Activated CD4-positive, alpha-beta memory T cell treated with anti-CD3 and anti-CD28 coated beads, Interleukin-2, amount 10 ng/mL, durations not matched to agents 7 days and 5 days (primary cell): ENCODE results near the gene CHML. TPM values are rescaled to one million over a fixed set of nuclear protein-coding genes. Genes with fewer than 3 reads are reported as not detected.
A peak's percentile ranks its signal among the peaks of the same experiment; 100 is the strongest.

Experiments
- CTCF ChIA-PET: fragments of 350-600 bp; sonication (Branson Sonifier 250); formaldehyde crosslinking; loops from one replicate; lab custom pipeline; 2021; ENCODE audit warnings: antibody characterized with exemption, inconsistent platforms; lab: Charles Lee
- POLR2A ChIA-PET: fragments of 350-600 bp; sonication (Branson Sonifier 250); formaldehyde crosslinking; loops from one replicate; lab custom pipeline; 2021; ENCODE audit warnings: antibody characterized with exemption; lab: Charles Lee
- DNase-seq: peaks from one replicate; pipeline ENCODE4 v3.0.0-alpha.2; 2020
- H3K27ac Mint-ChIP-seq: one replicate; pipeline ENCODE4 v1.8.0; 2021; ENCODE audit warnings: mild to moderate bottlenecking, mixed read lengths
- H3K27me3 Mint-ChIP-seq: one replicate; pipeline ENCODE4 v1.8.0; 2021; ENCODE audit warnings: mixed read lengths
- H3K36me3 Mint-ChIP-seq: one replicate; pipeline ENCODE4 v1.8.0; 2021; ENCODE audit warnings: low read depth, mixed read lengths
- H3K4me1 Mint-ChIP-seq: one replicate; pipeline ENCODE4 v1.8.0; 2021; ENCODE audit warnings: mixed read lengths
- H3K4me3 Mint-ChIP-seq: one replicate; pipeline ENCODE4 v1.8.0; 2021; ENCODE audit warnings: mild to moderate bottlenecking, mixed read lengths
- H3K9me3 Mint-ChIP-seq: one replicate; pipeline ENCODE4 v1.8.0; 2021; ENCODE audit warnings: mixed read lengths
- total RNA-seq, 2 experiments: library from RNA; stranded (reverse); gene quantifications; one replicate each; pipeline ENCODE4 v1.2.3, GENCODE V29; 2021

Gene CHML
- total RNA-seq, 2 experiments from 2014 or later: 8.9 to 9.9 TPM

DNA sequence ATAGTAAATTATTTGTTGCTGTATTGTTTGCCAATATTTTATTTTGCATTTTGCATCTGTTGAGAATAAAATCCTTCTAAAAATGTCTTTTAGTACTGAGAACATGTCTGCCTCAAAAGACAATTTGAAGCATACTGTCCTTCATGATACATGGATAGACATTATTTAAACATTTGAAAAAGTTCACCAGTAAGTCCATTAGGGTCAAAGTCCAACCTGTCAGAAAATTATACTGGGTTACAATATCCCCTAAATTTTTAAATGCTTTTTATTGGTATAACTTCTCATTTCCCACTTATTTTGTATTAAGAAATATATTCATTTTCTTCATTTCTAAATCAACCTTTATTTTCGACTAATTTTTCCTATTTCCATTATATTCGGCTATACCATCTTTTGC lies 9.3 kb downstream of the CHML start:
- Mint-ChIP-seq H3K4me1 (peaks cover 11% of the 10 kb centered on the region), H3K27ac (no peak overlapping the region), H3K27me3 (no peaks in the 10 kb centered on the region), H3K9me3 (no peaks in the 10 kb centered on the region), H3K4me3 (no peak overlapping the region), H3K36me3 (peaks cover 22% of the 10 kb centered on the region)
- ChIA-PET POLR2A (no interaction called here), CTCF (no interaction called here)
- DNase-seq: no peak

DNA sequence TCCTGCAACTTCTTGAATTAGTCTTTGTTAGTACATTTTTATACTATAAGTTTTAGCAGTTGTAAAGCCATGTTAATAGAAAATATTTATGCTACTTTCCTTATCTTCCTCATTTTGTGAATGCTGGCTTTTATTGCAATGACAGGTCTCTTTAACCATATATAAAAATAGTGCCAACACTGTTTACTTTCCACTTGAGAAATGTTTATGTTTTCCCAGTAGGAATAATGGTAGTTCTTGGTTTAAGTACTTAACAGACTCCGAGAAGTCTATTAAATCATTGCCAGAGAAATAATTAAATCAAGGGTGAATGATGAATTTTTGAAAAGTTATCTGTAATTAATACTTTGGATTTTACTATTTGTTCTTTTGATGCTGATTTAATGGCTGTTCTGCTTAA lies 9.7 kb downstream of the CHML start:
- CTCF ChIA-PET: interaction anchor here (2.1 kb wide), 1 partner anchor 19 kb away, joined by 12 read pairs; no protein-coding TSS in a partner anchor
- Mint-ChIP-seq H3K4me3 (no peak overlapping the region), H3K4me1 (peaks cover 11% of the 10 kb centered on the region), H3K27me3 (no peaks in the 10 kb centered on the region), H3K9me3 (no peaks in the 10 kb centered on the region), H3K36me3 (peaks cover 20% of the 10 kb centered on the region), H3K27ac (no peak overlapping the region)
- no peak for DNase-seq
- POLR2A ChIA-PET: interaction anchor here (1.2 kb wide), 1 partner anchor 9 kb away, joined by 4 read pairs; no protein-coding TSS in a partner anchor

- no peak for DNase-seq
- POLR2A ChIA-PET: interaction anchor here (1.2 kb wide), 1 partner anchor 9 kb away, joined by 4 read pairs; no protein-coding TSS in a partner anchor
- no peak overlapping the region for H3K27ac Mint-ChIP-seq
- H3K27me3 Mint-ChIP-seq: no peaks in the 10 kb centered on the region
- H3K4me1 Mint-ChIP-seq: peaks cover 11% of the 10 kb centered on the region
- no peak overlapping the region for H3K4me3 Mint-ChIP-seq
- peaks cover 15% of the 10 kb centered on the region for H3K36me3 Mint-ChIP-seq
- CTCF ChIA-PET: interaction anchor here (1.1 to 2.1 kb wide), 2 partner anchors 11 to 19 kb away, joined by 4 to 12 read pairs; no protein-coding TSS in a partner anchor
- no peaks in the 10 kb centered on the region for H3K9me3 Mint-ChIP-seq
Observed at GRCh38 chr1:241630005-241630404, 10.2 kb downstream of the CHML start.

DNA sequence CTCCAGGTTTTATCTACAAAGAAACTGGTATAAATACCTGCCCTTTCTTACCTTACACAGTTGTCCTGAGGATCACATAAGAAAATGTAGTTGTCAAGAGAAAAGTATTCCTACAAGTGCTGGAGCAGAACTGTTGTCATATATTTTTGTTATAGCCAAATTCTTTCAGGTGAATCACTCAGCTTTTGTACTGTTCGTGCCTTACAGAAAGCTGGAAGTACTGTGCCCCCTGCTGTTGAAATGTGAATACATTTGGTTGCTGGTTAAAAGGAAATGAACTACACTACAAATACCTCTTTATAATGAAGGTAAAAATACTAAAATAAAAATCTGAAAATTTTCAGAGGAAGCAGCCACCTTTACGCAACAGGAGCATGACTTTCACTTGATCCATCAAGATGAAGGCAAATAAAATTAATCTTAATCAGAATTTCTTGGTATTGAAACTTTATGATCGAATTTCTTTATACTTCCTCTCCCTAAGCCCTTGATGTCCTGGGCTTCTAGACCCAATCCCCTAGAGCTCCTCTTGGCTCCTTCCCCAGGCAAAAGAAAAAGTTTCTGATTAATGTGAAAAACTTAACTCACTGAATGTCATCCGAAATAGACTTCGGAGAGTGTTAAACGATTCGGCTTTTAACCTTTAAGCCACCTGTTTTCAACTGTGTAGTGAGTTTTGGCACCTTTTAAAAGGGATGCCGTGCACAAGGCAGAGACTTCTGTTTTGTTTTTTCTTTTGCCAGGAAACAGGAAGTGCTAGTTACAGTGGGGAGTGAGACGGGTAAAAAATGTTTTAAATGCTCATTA lies 12.5 kb downstream of the CHML start:
- ChIA-PET CTCF (interaction anchor here (0.6 to 4.1 kb wide), 11 partner anchors 10 to 938 kb away, joined by 3 to 49 read pairs (median 4); partner anchors contain the start of genes CHML, KMO and OPN3), POLR2A (interaction anchor here (1.3 kb wide), 1 partner anchor 17 kb away, joined by 3 read pairs; no protein-coding TSS in a partner anchor)
- peak overlapping the region; percentile 9 for H3K4me3 Mint-ChIP-seq
- H3K36me3 Mint-ChIP-seq: peaks cover 7% of the 10 kb centered on the region
- H3K27ac Mint-ChIP-seq: peak overlapping the region; percentile 57
- peaks cover 11% of the 10 kb centered on the region for H3K4me1 Mint-ChIP-seq
- peak; percentile 39 for DNase-seq
- no peaks in the 10 kb centered on the region for H3K27me3 Mint-ChIP-seq
- H3K9me3 Mint-ChIP-seq: no peaks in the 10 kb centered on the region

GRCh38 chr1:241624935-241625334 lies 15.2 kb downstream of the CHML start:
- no peak for DNase-seq
- CTCF ChIA-PET: interaction anchor here (4.1 kb wide), 1 partner anchor 13 kb away, joined by 49 read pairs; no protein-coding TSS in a partner anchor
- Mint-ChIP-seq H3K9me3 (no peaks in the 10 kb centered on the region), H3K4me1 (peaks cover 11% of the 10 kb centered on the region), H3K4me3 (no peak overlapping the region), H3K36me3 (no peaks in the 10 kb centered on the region), H3K27ac (no peak overlapping the region), H3K27me3 (no peaks in the 10 kb centered on the region)
- POLR2A ChIA-PET: no interaction called here

DNA sequence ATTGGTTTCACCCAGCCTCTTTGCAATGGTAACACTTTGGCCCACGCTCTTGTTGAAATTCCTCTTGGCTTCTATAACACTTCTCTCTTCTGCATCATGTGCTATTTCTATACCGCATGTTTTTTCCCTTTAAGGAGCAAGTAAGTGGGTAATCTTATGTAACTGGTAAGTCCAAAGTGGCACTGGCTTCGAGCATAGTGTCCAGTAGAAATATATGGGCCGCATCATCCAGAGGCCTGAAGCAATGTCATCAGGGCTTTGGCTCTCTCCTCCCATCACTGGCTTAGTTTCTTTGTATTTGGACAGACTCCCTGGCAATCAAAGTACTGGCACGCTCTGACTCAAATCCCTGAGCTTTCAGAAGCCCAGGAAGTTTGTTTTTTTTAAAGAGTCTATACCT lies 17.5 kb downstream of the CHML start:
- H3K27ac Mint-ChIP-seq: no peak overlapping the region
- H3K4me1 Mint-ChIP-seq: peaks cover 3% of the 10 kb centered on the region
- H3K4me3 Mint-ChIP-seq: no peak overlapping the region
- ChIA-PET CTCF (interaction anchor here (1.3 to 1.9 kb wide), 2 partner anchors 10 to 11 kb away, joined by 3 to 9 read pairs; no protein-coding TSS in a partner anchor), POLR2A (no interaction called here)
- H3K36me3 Mint-ChIP-seq: no peaks in the 10 kb centered on the region
- DNase-seq: no peak
- no peaks in the 10 kb centered on the region for H3K9me3 Mint-ChIP-seq
- H3K27me3 Mint-ChIP-seq: no peaks in the 10 kb centered on the region

GRCh38 chr1:241617426-241617825 lies 22.7 kb downstream of the CHML start:
- ChIA-PET POLR2A (no interaction called here), CTCF (interaction anchor here (0.9 to 1.3 kb wide), 2 partner anchors 8 to 10 kb away, joined by 3 read pairs; no protein-coding TSS in a partner anchor)
- H3K27ac Mint-ChIP-seq: no peak overlapping the region
- no peaks in the 10 kb centered on the region for H3K27me3 Mint-ChIP-seq
- DNase-seq: no peak
- no peaks in the 10 kb centered on the region for H3K9me3 Mint-ChIP-seq
- no peaks in the 10 kb centered on the region for H3K36me3 Mint-ChIP-seq
- peaks cover 5% of the 10 kb centered on the region for H3K4me1 Mint-ChIP-seq
- no peak overlapping the region for H3K4me3 Mint-ChIP-seq

DNA sequence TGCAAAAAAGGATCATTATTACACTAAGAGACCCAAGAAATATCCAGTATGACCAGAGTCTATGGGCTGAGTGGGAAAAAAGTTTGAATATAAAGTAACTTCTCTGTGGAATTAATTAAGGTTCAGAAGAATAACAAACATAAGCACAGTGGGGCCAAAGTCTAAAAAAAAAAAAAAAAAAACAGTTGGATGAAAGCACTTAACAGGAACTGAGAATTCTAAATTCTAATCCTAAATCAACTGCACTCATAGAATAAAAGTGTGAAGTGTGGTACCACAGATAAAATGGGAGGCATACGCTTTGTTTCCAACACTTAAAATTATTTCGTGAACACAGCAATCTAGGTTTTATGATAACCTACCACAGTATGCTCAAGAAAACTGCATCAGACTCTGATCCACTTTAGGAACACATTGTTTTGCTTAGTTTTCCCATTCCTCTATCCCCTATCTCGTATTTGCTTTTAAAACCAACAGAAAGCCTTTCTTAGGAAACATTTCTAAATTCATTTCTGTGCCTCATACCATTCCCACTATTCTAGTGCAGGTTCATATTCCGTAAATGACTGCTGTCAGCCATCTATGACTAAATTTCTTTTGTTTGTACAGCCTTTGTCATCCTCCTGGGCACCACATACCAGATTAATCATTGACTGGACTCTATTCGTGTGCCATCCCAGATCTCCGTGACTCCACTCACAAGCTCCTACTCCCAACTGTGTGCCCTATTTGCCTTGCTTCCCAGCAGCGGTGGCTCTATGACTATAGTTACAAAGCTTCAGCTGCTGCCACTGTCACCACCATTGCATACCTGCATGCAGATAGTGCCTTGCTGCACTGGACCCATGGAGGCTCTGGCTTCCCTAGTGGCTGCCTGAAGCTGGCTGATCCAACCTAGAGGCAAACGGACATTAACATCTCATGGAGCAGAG lies 24.9 kb downstream of the CHML start:
- Mint-ChIP-seq H3K4me3 (no peak overlapping the region), H3K27me3 (no peaks in the 10 kb centered on the region), H3K9me3 (no peaks in the 10 kb centered on the region), H3K4me1 (peaks cover 5% of the 10 kb centered on the region), H3K27ac (no peak overlapping the region), H3K36me3 (no peaks in the 10 kb centered on the region)
- CTCF ChIA-PET: no interaction called here
- POLR2A ChIA-PET: no interaction called here
- DNase-seq: no peak

GRCh38 chr1:241614572-241614971 lies 25.6 kb downstream of the CHML start:
- Mint-ChIP-seq H3K27ac (no peak overlapping the region), H3K4me3 (no peak overlapping the region), H3K36me3 (no peaks in the 10 kb centered on the region), H3K27me3 (no peaks in the 10 kb centered on the region), H3K4me1 (peaks cover 5% of the 10 kb centered on the region), H3K9me3 (no peaks in the 10 kb centered on the region)
- ChIA-PET POLR2A (interaction anchor here (0.6 kb wide), 1 partner anchor 18 kb away, joined by 3 read pairs; no protein-coding TSS in a partner anchor), CTCF (interaction anchor here (5.8 kb wide), 1 partner anchor 12 kb away, joined by 49 read pairs; no protein-coding TSS in a partner anchor)
- no peak for DNase-seq

- POLR2A ChIA-PET: interaction anchor here (0.6 kb wide), 1 partner anchor 18 kb away, joined by 3 read pairs; no protein-coding TSS in a partner anchor
- Mint-ChIP-seq H3K27ac (no peak overlapping the region), H3K4me1 (peaks cover 5% of the 10 kb centered on the region), H3K27me3 (no peaks in the 10 kb centered on the region), H3K9me3 (no peaks in the 10 kb centered on the region), H3K36me3 (no peaks in the 10 kb centered on the region), H3K4me3 (no peak overlapping the region)
- DNase-seq: peak; percentile 23
- CTCF ChIA-PET: interaction anchor here (5.8 kb wide), 1 partner anchor 12 kb away, joined by 49 read pairs; no protein-coding TSS in a partner anchor
Observed at GRCh38 chr1:241614144-241614543, 26.0 kb downstream of the CHML start.

- CTCF ChIA-PET: interaction anchor here (1.0 to 5.8 kb wide), 8 partner anchors 9 to 387 kb away, joined by 3 to 49 read pairs (median 10); partner anchors contain the start of genes EXO1 and MAP1LC3C
- POLR2A ChIA-PET: interaction anchor here (0.8 kb wide), 1 partner anchor 25 kb away, joined by 3 read pairs; no protein-coding TSS in a partner anchor
- Mint-ChIP-seq H3K27ac (no peak overlapping the region), H3K4me1 (peaks cover 5% of the 10 kb centered on the region), H3K27me3 (no peaks in the 10 kb centered on the region), H3K4me3 (no peak overlapping the region), H3K9me3 (no peaks in the 10 kb centered on the region), H3K36me3 (no peaks in the 10 kb centered on the region)
- DNase-seq: no peak
Observed at GRCh38 chr1:241612533-241613477, 27.4 kb downstream of the CHML start.
